K562 (cell line): Measurements from ENCODE around the gene EZH2. TPM values are rescaled to one million over a fixed set of nuclear protein-coding genes. Genes with fewer than 3 reads are reported as not detected.
A peak's percentile ranks its signal among the peaks of the same experiment; 100 is the strongest.

Source experiments
- CCAR2 ChIP-seq: fragments of 200-400 bp; formaldehyde crosslinking; IDR thresholded peaks from 2 replicates; pipeline ENCODE4 v1.6.1; 2017; ENCODE audit warnings: mild to moderate bottlenecking, low read depth, low read length
- CHD4 ChIP-seq: fragments of 200-600 bp; sonication (generic); IDR thresholded peaks from 3 replicates; pipeline ENCODE4 v1.6.1; 2012; ENCODE audit warnings: low read depth, mild to moderate bottlenecking, mixed read lengths, low read length, inconsistent platforms; ENCODE audit not compliant: insufficient read depth, insufficient replicate concordance, poor library complexity, severe bottlenecking
- GABPA ChIP-seq: fragments of 200-800 bp; sonication (Bioruptor generic); conservative IDR thresholded peaks from 2 replicates; pipeline ENCODE4 v1.6.1; 2016; ENCODE audit warnings: low read depth, missing genetic modification characterization, missing compliant biosample characterization
- MEF2A ChIP-seq: IDR thresholded peaks from 2 replicates; pipeline ENCODE4 v1.6.1; 2011; ENCODE audit warnings: low read depth, mild to moderate bottlenecking, low read length, moderate library complexity; ENCODE audit not compliant: control insufficient read depth
- RBM17 ChIP-seq: fragments of 200-400 bp; formaldehyde crosslinking; IDR thresholded peaks from 2 replicates; pipeline ENCODE4 v1.6.1; 2017; ENCODE audit warnings: low read depth, mild to moderate bottlenecking, low read length, borderline replicate concordance
- RBM39 ChIP-seq: fragments of 200-400 bp; formaldehyde crosslinking; optimal IDR thresholded peaks from 2 replicates; pipeline ENCODE3; 2018; ENCODE audit warnings: low read depth, low read length
- SMAD3 ChIP-seq: fragments of 450-650 bp; formaldehyde crosslinking; conservative IDR thresholded peaks from 2 replicates; pipeline ENCODE4 v1.4.0; 2020; ENCODE audit warnings: mild to moderate bottlenecking
- STAG1 ChIP-seq: sonication (generic); formaldehyde crosslinking; IDR thresholded peaks from 2 replicates; pipeline ENCODE4 v1.5.0; 2020; ENCODE audit warnings: missing genetic modification reagents, borderline replicate concordance
- ZNF780A ChIP-seq: fragments of 250-450 bp; sonication (Bioruptor Pico); IDR thresholded peaks from 2 replicates; pipeline ENCODE4 v1.5.0; 2021; ENCODE audit warnings: mild to moderate bottlenecking
- polyA plus RNA-seq, 8 experiments: library from polyadenylated mRNA; depleted of rRNA in 4 of 8; stranded (reverse) in 5 of 8; unstranded in 3 of 8; fragments of >200 nt; fragmentation: Nextera tagmentation in 2 of 8; fragmentation: Illumina TruSeq in 1 of 8; extraction: Ambion mirVana in 2 of 8; extraction: Trizol in 1 of 8; gene quantifications; 2 replicates each; pipeline versions ENCODE4 v1.2.1 to v1.2.3, GENCODE V29; 2011 to 2014; ENCODE audit warnings: inconsistent platforms in 1 of 8, missing spikeins in 1 of 8
- total RNA-seq, 7 experiments: library from RNA; depleted of rRNA in 6 of 7; stranded (reverse); fragments of >200 nt in 6 of 7; fragmentation: Illumina TruSeq in 2 of 7; extraction: Trizol in 2 of 7; gene quantifications; 2 replicates each; pipeline versions ENCODE4 v1.2.1 to v1.2.3, GENCODE V29; 2011 to 2021; ENCODE audit warnings: low replicate concordance in 1 of 7
- TF ChIP-seq, protein P1 (sequence below): fragments of 450-650 bp; formaldehyde crosslinking; IDR thresholded peaks from 2 replicates; pipeline ENCODE4 v1.4.0; 2022; ENCODE audit warnings: mild to moderate bottlenecking, moderate library complexity
- TF ChIP-seq, protein P2 (sequence below): fragments of 450-650 bp; formaldehyde crosslinking; IDR thresholded peaks from 2 replicates; pipeline ENCODE4 v1.4.0; 2020; ENCODE audit warnings: mild to moderate bottlenecking
- TF ChIP-seq, protein P3 (sequence below), 2 experiments: fragments of 450-650 bp; IDR thresholded peaks; 2 replicates each; pipeline ENCODE4 v1.6.1; 2016; ENCODE audit warnings: mild to moderate bottlenecking in 2 of 2, borderline replicate concordance in 1 of 2, low read depth in 1 of 2, moderate library complexity in 1 of 2
- TF ChIP-seq, protein P4 (sequence below), 2 experiments: fragments of 450-650 bp in 1 of 2; IDR thresholded peaks; 2 replicates each; pipeline ENCODE4 v1.6.1; 2011 to 2017; ENCODE audit warnings: low read depth in 2 of 2, antibody characterized with exemption in 1 of 2, borderline replicate concordance in 1 of 2, low read length in 1 of 2, mild to moderate bottlenecking in 1 of 2, mixed read lengths in 1 of 2; ENCODE audit not compliant: control insufficient read depth in 1 of 2

Gene EZH2
- total and polyA plus RNA-seq, 9 of the 15 experiments (the other 6 are each of a cell fraction or from before 2014, with no cell fraction given) = 48.7 to 175 (median 98.6) TPM

DNA sequence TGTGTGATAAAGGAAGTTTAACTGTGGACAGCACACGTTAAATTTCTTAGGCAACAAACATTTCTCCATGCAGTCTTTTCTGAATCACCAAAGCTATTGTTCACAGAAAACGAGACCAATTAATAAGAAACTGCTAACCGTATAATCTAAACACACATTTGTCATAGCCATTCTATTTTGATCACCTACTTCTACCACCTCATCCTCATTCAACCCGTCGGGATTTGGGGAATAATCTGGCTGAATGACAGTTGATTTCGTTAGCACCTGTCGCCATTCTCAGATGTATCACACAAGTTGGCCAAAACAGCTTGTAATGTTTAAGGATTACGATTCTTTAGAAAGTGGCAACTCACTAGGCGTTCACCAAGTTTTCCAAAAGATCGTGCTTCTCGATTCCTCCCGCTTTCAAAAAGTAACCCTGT is 1.2 kb downstream of the EZH2 start (continued):
- TF ChIP-seq, protein P1, sequence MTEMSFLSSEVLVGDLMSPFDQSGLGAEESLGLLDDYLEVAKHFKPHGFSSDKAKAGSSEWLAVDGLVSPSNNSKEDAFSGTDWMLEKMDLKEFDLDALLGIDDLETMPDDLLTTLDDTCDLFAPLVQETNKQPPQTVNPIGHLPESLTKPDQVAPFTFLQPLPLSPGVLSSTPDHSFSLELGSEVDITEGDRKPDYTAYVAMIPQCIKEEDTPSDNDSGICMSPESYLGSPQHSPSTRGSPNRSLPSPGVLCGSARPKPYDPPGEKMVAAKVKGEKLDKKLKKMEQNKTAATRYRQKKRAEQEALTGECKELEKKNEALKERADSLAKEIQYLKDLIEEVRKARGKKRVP (CRISPR knock-in tag) = no peak
- TF ChIP-seq, protein P2, sequence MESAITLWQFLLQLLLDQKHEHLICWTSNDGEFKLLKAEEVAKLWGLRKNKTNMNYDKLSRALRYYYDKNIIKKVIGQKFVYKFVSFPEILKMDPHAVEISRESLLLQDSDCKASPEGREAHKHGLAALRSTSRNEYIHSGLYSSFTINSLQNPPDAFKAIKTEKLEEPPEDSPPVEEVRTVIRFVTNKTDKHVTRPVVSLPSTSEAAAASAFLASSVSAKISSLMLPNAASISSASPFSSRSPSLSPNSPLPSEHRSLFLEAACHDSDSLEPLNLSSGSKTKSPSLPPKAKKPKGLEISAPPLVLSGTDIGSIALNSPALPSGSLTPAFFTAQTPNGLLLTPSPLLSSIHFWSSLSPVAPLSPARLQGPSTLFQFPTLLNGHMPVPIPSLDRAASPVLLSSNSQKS (CRISPR knock-in tag) = no peak
- TF ChIP-seq, protein P3, sequence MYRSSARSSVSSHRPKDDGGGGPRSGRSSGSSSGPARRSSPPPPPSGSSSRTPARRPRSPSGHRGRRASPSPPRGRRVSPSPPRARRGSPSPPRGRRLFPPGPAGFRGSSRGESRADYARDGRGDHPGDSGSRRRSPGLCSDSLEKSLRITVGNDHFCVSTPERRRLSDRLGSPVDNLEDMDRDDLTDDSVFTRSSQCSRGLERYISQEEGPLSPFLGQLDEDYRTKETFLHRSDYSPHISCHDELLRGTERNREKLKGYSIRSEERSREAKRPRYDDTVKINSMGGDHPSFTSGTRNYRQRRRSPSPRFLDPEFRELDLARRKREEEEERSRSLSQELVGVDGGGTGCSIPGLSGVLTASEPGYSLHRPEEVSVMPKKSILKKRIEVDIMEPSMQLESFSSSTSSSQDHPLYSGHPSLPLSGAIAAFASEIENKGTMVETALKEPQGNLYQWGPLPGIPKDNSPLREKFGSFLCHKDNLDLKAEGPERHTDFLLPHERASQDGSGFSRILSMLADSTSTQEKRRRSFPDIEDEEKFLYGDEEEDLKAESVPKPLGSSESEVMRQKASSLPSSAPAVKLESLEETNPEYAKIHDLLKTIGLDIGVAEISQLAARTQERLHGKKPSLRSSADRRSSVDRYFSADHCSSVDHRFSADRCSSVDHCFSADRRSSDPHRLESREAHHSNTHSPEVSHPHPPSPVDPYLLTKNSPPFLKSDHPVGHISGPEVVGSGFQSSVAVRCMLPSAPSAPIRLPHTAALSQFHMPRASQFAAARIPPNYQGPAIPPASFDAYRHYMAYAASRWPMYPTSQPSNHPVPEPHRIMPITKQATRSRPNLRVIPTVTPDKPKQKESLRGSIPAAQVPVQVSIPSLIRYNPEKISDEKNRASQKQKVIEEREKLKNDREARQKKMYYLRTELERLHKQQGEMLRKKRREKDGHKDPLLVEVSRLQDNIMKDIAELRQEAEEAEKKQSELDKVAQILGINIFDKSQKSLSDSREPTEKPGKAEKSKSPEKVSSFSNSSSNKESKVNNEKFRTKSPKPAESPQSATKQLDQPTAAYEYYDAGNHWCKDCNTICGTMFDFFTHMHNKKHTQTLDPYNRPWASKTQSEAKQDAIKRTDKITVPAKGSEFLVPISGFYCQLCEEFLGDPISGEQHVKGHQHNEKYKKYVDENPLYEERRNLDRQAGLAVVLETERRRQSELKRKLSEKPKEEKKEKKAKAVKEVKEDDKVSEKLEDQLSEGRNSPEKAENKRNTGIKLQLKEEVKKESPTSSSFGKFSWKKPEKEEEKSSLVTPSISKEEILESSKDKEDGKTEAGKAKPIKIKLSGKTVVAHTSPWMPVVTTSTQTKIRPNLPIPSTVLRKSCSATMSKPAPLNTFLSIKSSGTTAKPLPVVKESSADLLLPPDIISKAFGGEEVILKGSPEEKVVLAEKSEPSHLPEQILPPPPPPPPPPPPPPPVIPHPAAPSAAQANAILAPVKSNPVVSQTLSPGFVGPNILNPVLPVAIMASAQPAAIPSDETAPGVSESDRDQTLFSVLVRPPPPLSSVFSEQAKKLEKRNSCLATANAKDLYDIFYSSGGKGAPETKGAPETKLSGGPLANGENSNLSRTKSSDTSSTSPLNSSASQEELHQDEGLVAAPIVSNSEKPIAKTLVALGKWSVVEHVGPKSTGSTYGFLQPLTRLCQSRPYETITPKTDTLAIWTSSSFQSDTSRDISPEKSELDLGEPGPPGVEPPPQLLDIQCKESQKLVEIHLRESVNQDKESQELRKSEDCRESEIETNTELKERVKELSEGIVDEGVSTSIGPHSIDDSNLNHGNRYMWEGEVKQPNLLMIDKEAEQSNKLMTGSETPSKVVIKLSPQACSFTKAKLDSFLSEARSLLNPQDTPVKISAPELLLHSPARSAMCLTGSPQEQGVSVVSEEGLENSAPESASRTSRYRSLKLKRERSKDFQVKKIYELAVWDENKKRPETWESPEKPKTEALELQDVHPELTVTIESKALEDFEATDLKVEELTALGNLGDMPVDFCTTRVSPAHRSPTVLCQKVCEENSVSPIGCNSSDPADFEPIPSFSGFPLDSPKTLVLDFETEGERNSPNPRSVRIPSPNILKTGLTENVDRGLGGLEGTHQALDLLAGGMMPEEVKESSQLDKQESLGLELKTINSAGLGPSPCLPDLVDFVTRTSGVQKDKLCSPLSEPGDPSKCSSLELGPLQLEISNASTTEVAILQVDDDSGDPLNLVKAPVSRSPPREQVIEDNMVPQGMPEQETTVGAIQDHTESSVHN (IDR thresholded peaks at IDR 0.05; ENCODE audit: borderline replicate concordance in 1 of 2, low read depth in 1 of 2) = 0 out of 4 replicates have a peak, but pooled peaks of 1 of the 2 experiments have one; percentile 39
- TF ChIP-seq SMAD3 (CRISPR knock-in tag) (no peak), RBM39 (no peak), ZNF780A (CRISPR knock-in tag) (no peak), STAG1 (CRISPR knock-in tag) (no peak), RBM17 (no peak), GABPA (tag) (no peak), CCAR2 (no peak), CHD4 (no peak), MEF2A (no peak)
- TF ChIP-seq, protein P4, sequence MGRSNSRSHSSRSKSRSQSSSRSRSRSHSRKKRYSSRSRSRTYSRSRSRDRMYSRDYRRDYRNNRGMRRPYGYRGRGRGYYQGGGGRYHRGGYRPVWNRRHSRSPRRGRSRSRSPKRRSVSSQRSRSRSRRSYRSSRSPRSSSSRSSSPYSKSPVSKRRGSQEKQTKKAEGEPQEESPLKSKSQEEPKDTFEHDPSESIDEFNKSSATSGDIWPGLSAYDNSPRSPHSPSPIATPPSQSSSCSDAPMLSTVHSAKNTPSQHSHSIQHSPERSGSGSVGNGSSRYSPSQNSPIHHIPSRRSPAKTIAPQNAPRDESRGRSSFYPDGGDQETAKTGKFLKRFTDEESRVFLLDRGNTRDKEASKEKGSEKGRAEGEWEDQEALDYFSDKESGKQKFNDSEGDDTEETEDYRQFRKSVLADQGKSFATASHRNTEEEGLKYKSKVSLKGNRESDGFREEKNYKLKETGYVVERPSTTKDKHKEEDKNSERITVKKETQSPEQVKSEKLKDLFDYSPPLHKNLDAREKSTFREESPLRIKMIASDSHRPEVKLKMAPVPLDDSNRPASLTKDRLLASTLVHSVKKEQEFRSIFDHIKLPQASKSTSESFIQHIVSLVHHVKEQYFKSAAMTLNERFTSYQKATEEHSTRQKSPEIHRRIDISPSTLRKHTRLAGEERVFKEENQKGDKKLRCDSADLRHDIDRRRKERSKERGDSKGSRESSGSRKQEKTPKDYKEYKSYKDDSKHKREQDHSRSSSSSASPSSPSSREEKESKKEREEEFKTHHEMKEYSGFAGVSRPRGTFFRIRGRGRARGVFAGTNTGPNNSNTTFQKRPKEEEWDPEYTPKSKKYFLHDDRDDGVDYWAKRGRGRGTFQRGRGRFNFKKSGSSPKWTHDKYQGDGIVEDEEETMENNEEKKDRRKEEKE (IDR thresholded peaks at IDR 0.05; ENCODE audit: borderline replicate concordance in 1 of 2, control insufficient read depth in 1 of 2, low read depth in 2 of 2, low read length in 1 of 2) = no peak
